Measurements from ENCODE around the gene PCNX2.

Gene PCNX2

GRCh38 chr1:233290396-233291034, 5.0 kb downstream of the PCNX2 start:
- Histone ChIP-seq H3K27me3 (no peaks in the 10 kb centered on the region), H3K4me3 (no peak overlapping the region), H3K9ac (no peak overlapping the region), H3K4me2 (no peak overlapping the region), H3K4me1 (peaks cover 7% of the 10 kb centered on the region; the same call in 1 of the 2 replicates), H3K9me3 (no peaks in the 10 kb centered on the region), H4K20me1 (no peaks in the 10 kb centered on the region), H3K27ac (no peak overlapping the region), H3K36me3 (no peaks in the 10 kb centered on the region)
- no peak for TF ChIP-seq Cebpa-rat (IDR thresholded peaks at IDR 0.05)

DNA sequence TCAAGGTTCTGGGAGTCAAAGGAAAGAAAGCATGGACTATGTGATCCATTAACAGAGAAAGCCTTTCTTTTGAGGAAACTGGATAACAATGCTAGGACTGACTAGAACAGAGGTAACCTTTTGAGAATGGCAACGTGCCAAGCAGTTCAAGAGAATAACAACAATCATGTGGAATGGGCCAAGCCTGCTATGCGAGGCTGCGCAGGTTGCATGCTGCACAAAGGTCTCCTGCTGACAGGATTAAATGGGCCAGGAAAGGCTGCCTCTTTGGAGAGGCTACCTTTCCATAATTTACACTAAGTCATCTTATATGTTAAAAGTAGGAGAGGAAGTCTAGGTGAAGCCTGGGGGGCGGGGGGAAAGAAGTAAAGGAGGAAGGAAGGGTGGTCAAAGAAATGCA, 5.8 kb downstream of the PCNX2 start:
- H3K4me2 ChIP-seq = no peak overlapping the region

GRCh38 chr1:233282582-233282886, 13.0 kb downstream of the PCNX2 start:
- Histone ChIP-seq H3K27ac (no peak overlapping the region), H3K36me3 (no peaks in the 10 kb centered on the region), H3K9me3 (no peaks in the 10 kb centered on the region), H3K4me1 (peaks cover 20% of the 10 kb centered on the region), H3K27me3 (no peaks in the 10 kb centered on the region), H3K4me3 (no peak overlapping the region), H4K20me1 (no peaks in the 10 kb centered on the region), H3K9ac (no peak overlapping the region), H3K4me2 (peak overlapping the region; percentile 74)
- no peak for TF ChIP-seq Cebpa-rat (IDR thresholded peaks at IDR 0.05)

More for the DNA sequence above, 5.8 kb downstream of the PCNX2 start:
- H3K9ac ChIP-seq = no peak overlapping the region
- no peak overlapping the region for H3K4me3 ChIP-seq
- H3K9me3 ChIP-seq = no peaks in the 10 kb centered on the region
- peaks cover 2% of the 10 kb centered on the region; the same call in 1 of the 2 replicates for H3K4me1 ChIP-seq
- no peak for TF ChIP-seq Cebpa-rat (IDR thresholded peaks at IDR 0.05)
- no peaks in the 10 kb centered on the region for H3K36me3 ChIP-seq
- no peaks in the 10 kb centered on the region for H4K20me1 ChIP-seq
- H3K27ac ChIP-seq = no peak overlapping the region
- H3K27me3 ChIP-seq = no peaks in the 10 kb centered on the region

DNA sequence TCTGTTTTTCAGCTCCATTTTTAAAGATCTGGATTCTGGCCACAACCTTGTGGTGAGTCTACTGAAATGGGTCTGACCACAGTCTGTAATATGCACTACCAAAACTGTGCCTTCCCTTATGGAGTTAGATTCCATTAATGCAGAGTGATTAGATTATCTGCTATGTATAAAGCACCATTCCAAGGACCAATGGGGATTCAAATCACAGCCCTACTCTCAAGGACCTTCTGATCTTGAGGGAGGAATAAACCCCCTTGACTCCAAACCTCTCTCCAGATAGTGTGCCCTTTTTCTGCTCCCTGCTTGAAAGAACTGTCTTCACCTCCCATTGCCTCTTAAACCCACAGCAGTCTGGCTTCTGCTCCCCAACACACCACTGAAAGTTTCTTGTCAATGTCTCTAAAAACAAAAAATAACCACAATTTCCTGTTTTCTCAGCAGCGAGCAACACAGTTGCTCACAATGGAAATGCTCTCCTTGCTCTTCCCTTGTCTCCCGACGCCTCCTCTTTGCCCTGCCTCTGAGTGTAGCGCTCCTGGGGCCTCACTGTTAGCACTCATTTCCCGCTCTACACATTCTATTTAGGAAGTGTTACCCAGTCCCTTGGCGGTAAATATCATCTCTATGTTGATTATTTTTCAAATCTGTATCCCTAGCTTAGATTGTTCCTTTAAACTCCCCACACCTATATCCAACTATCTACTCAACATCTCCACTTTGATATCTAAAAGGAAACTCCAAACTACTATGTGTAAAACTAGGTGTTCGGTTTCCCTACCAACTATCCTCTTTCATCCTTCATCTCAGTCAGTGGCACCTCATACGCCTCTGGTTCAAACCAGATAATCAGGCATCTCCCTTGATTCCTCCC, 13.6 kb downstream of the PCNX2 start:
- no peaks in the 10 kb centered on the region for H4K20me1 ChIP-seq
- no peak overlapping the region for H3K27ac ChIP-seq
- H3K9me3 ChIP-seq = no peaks in the 10 kb centered on the region
- no peaks in the 10 kb centered on the region for H3K27me3 ChIP-seq
- H3K36me3 ChIP-seq = no peaks in the 10 kb centered on the region
- H3K9ac ChIP-seq = no peak overlapping the region
- peaks cover 20% of the 10 kb centered on the region for H3K4me1 ChIP-seq
- peak overlapping the region; percentile 74 for H3K4me2 ChIP-seq
- no peak for TF ChIP-seq Cebpa-rat (IDR thresholded peaks at IDR 0.05)
- H3K4me3 ChIP-seq = no peak overlapping the region

DNA sequence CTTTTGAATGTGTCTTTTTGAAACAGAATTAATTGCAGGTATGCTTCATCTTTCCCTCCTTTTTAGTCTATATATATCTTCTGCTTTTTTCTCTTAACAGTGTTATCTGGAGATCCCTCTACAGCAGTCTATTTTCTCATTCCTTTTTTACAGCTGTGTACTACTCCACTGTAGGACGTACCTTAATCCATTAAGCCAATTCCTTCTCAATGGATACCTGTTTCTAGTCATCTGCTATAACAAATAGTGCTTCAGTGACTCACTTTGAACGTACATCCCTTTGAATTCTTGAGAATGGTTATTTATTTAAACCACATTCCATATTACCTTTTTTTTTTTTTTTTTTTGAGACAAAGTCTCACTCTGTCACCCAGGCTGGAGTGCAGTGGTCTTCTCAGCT, 15.6 kb downstream of the PCNX2 start:
- no peaks in the 10 kb centered on the region for H4K20me1 ChIP-seq

DNA sequence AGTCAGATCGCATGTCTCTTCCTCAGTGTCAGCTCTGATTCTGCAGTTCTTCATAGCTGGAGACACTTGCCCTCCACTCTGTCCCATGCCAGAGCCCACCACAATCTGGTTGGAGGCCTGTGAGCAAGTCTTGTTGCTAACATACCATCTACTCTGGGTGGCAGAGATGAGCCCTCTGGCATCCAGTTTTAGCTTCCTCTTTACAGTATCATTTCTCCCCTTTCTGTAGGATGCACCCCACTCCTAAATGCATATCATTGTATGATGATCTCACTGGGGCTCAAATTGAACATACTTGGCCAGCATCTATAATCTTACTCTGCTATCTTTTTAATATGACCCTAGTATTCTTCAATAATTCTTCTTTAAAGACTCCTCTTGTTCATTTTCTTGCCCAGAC, 16.9 kb downstream of the PCNX2 start:
- no peak overlapping the region for H3K4me3 ChIP-seq
- H3K9me3 ChIP-seq = no peaks in the 10 kb centered on the region
- H4K20me1 ChIP-seq = no peaks in the 10 kb centered on the region
- H3K9ac ChIP-seq = no peak overlapping the region
- H3K36me3 ChIP-seq = no peaks in the 10 kb centered on the region
- H3K27ac ChIP-seq = no peak overlapping the region
- no peaks in the 10 kb centered on the region for H3K27me3 ChIP-seq
- peaks cover 20% of the 10 kb centered on the region for H3K4me1 ChIP-seq
- no peak overlapping the region for H3K4me2 ChIP-seq
- TF ChIP-seq Cebpa-rat (IDR thresholded peaks at IDR 0.05) = no peak

More for the DNA sequence above, 15.6 kb downstream of the PCNX2 start:
- Histone ChIP-seq H3K4me1 (peaks cover 20% of the 10 kb centered on the region), H3K9me3 (no peaks in the 10 kb centered on the region), H3K4me2 (no peak overlapping the region), H3K4me3 (no peak overlapping the region), H3K27me3 (no peaks in the 10 kb centered on the region), H3K36me3 (no peaks in the 10 kb centered on the region), H3K27ac (no peak overlapping the region), H3K9ac (no peak overlapping the region)
- no peak for TF ChIP-seq Cebpa-rat (IDR thresholded peaks at IDR 0.05)

DNA sequence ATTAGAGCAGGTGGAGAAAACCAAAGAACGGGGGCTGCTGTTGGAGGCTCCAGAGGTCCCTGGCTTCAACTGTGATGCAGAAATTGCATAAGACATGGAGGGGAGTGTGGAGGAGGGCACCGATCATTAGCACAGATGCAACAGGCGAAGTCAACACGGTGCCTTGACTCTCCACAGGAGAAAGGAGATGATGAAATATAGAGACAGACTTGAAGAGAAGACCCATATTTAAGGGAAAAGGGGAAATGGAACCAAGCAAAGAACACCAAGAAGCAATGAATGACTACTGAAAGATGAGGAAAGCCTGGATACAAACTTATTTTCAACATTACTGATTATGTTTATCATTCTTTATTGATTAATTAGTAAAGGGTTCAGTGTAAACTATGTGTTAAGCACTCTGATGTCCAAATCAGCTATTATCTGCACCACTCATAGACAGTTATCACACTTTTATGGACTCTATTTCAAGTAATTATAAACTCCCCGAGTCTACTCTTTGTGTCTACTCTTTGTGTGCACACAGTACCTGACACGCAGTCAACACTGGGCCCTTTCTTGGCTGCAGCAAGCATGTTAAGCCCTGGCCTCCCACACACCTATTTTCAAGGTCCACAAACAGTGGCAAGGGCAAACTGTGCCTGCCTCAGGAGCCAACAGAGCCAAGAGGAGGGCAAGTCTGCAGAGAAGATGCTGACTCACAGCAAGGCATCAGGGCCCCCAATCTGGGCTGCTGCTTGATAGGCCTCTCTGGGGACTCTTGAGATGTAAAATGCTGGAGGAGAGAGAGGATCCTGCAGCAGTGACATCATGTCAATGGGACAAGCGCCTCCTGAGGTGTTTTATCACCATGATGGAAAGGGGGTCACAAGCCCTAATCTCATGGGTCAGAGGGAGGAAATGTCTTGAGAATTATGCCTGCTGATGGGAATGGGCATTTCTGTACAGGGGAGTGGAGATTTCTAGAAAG, 17.6 kb downstream of the PCNX2 start:
- no peak overlapping the region for H3K4me3 ChIP-seq
- no peak overlapping the region for H3K4me2 ChIP-seq
- H3K4me1 ChIP-seq = peaks cover 20% of the 10 kb centered on the region
- TF ChIP-seq Cebpa-rat (IDR thresholded peaks at IDR 0.05) = no peak
- no peaks in the 10 kb centered on the region for H4K20me1 ChIP-seq
- H3K9me3 ChIP-seq = no peaks in the 10 kb centered on the region
- H3K27me3 ChIP-seq = no peaks in the 10 kb centered on the region
- H3K9ac ChIP-seq = no peak overlapping the region
- no peaks in the 10 kb centered on the region for H3K36me3 ChIP-seq
- H3K27ac ChIP-seq = no peak overlapping the region

DNA sequence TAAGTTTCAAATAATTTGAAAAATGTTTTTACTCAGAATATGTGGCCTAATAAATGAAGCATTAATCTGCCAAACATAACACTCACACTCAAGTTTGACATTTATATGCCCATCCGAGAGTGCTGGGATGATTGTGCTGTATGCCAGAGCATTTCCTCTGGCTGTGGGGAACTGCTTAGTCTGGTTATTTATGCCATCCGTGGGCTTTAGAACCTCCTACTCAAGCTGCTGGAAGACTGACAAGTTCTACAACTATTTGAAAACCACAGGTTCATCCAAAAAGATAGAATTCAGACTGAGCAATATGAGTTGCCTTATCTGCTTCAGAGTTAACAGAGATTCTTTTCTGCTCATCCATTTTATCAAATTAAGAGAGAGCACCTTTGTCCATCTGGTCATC, 25.9 kb downstream of the PCNX2 start:
- Histone ChIP-seq H3K9ac (no peak overlapping the region), H3K4me1 (no peaks in the 10 kb centered on the region), H3K9me3 (no peaks in the 10 kb centered on the region), H3K4me3 (no peak overlapping the region), H3K36me3 (no peaks in the 10 kb centered on the region), H3K27me3 (no peaks in the 10 kb centered on the region), H3K4me2 (no peak overlapping the region), H3K27ac (no peak overlapping the region), H4K20me1 (no peaks in the 10 kb centered on the region)
- no peak for TF ChIP-seq Cebpa-rat (IDR thresholded peaks at IDR 0.05)

GRCh38 chr1:233268389-233269022, 27.0 kb downstream of the PCNX2 start:
- Histone ChIP-seq H3K4me1 (no peaks in the 10 kb centered on the region), H3K4me2 (no peak overlapping the region), H3K36me3 (no peaks in the 10 kb centered on the region), H3K9me3 (no peaks in the 10 kb centered on the region), H3K4me3 (no peak overlapping the region), H3K27me3 (no peaks in the 10 kb centered on the region), H3K27ac (no peak overlapping the region), H4K20me1 (no peaks in the 10 kb centered on the region), H3K9ac (no peak overlapping the region)
- TF ChIP-seq Cebpa-rat (IDR thresholded peaks at IDR 0.05) = no peak
